NCI-H2081 (cell line): ENCODE results near the gene CHD8.

Experiments used
- DNase-seq, 2 experiments: peaks; one replicate each; lab custom pipeline; 2025; lab: John Stamatoyannopoulos, UW

Gene CHD8

DNA sequence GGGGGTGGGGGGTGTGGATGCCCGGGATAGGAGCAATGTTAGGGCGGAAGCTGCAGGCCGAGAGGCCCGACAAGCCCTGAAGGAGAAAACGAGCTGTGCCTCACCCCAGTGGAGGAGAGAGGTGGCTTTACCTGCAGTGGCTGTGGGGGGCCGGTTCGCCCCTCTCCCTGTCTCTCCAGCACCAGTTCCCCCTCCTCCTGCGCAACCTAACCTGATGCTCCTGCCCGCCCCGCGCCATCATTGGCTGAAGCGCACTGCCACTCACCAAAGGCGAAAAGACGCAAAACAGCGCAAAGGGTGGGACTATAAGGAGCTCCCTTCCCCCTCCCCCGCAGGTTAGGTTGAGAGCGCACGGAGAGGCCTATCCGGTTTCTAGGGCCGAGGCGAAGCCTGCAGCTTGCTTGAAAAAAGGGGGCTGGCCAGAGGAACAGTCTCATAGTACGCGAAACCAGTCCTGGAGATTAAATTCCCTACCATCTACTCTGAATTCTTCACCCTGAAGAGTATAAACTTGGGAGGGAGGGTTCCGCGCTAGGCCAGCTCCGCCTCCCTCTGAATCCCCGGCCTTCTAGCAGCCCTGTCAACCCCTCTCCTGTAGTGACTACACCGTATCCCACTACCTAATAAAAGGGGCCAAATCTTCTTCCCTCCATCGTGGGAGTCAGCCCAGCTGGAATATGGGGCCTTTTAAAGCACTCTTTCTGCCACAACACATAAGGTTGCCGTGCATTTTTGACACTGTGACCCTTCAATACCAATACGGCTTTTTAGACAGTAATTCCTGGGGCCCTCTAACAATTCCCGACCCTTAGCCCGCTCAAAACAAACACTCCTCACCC is 18.6 kb downstream of the CHD8 start:
- DNase-seq, result peak; percentile 97 to 99

DNA sequence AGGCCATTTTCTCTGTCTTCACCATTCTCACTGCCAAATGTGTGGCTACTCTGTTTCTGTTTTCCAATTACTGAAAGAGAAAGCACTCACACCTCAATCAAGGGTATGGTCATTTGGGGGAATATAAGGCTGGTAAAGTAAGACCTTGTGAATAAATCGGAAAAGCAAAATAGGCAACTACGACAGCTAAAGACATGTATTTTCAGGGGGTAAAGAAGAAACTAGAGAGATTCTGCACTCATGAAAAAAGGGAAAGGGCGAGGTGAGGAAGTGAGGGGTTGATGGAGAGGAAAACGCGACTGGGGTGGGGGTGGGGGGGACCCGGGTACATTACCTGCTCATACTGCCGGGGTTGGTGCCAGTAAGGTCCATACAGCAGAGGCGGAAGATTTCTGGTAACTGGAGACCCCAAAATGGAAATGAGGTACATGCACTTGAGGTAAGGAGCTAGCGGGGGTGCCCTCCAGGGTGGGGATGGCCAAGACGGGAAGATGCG is 19.3 kb downstream of the CHD8 start:
- no peak for DNase-seq

DNA sequence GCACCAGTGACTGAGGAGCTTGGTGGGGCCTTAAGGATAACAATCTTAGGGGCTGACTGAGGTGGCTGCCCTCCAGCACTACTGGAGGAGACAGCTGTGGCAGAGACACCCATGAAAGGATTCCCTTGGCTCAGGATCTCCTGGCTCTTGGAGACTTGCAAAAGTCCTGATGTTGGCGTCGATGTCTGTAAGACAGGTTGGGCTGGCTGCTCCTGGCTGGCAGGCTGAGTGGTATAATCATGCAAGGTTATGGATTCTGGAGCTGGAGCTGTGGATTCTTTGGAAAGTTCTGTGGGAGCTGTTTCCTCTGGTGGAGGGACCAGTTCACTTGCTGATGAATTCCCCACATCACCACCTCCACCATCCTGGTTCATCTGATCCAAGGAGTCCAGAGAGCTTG is 24.8 kb downstream of the CHD8 start:
- DNase-seq, result no peak

DNA sequence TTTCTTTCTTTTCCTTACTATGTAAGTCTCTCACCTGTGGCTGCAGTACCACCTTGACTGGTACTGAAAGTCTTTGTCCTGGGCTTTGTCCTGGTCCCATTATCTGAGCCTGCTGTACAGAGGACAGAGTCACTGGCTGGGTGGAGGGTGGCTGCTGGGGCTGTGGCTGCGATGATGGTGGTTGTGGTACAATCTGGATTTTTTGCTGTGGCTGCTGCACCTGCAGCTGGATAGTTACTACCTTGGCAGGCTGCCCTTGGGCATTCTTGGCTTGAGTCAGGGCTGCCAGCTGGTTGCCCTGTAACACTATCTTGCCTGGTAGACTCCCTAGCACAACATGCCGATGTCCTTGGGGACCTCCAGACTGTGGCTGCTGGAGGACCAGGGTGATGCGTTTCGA is 27.0 kb downstream of the CHD8 start:
- DNase-seq, result peak; percentile 40 to 59

DNA sequence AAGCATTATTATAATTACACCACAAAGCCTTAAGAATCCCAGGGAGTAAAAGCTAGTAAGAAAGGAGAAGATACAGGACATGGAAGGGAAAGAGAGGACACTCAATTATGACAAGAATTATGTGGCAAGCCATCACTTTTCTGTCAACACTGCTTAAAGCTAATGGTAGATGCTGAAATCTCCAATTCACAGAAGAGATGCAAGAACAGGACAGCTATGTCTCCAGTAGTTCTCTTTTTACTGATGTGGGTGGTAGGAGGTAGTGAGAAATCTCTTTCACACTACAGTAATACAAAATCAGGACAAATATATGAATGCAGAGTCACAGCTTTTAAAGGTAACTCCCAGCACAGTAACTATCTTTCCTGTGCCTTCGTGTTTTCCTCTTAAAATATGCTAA is 29.2 kb downstream of the CHD8 start:
- DNase-seq, result no peak

DNA sequence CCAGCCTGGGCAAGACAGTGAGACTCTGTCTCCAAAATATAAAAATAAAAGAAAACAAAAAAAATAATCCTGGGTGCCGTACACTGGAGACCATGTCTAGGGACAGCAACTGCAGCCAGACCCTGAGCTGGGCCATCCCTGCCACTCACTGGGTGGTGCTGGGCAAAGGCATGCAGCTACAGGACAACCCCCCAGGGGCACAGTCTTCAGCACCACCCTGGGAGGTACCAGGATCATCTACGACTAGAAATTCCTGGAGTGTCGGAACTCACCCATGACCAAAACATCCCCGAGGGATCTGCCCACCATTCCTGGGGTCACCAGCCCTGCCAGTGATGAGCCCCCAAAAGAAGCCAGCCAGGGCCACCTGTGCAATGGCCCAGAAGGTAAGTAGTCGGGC is 36.4 kb downstream of the CHD8 start:
- DNase-seq, result no peak

DNA sequence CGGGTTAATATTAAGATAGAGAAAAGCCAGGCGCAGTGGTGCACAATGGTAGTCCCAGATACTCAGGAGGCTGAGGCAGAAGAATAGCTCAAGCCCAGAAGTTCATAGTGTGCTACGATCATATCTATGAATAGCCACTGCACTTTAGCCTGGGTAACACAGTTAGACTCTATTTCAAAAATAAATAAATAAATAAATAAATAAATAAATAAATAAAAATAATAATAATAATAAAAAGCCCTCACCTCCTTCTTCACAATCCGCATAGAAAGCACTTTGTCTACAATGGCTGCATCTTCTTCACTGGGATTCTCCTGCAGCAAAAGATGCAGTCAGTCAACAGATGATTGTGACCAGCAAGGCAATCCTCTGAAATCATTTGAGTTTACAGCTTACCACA is 40.6 kb downstream of the CHD8 start:
- no peak for DNase-seq

DNA sequence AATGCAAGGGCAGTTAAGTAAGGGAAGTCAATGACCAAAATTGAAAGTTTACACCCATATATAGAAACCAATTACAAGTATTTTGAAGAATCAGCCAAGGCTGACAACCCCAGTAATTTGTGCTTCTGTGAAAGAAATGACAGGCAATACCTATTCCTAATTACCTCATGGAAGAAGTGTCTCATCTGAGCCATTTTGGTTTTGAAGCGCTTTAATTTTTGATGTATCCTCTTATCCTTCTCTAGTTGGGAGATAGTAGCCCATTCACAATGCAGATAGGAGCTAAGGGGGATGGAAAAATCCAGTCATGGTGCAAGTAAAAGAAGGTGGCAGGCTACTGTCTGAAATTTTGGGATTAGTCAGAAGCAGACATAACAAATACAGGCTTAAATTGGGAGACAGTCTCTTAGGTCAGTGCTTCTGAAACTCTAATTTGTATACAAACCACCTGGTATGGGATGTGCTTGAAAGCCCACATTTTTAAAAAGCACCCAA is 41.7 kb downstream of the CHD8 start:
- DNase-seq, result no peak

DNA sequence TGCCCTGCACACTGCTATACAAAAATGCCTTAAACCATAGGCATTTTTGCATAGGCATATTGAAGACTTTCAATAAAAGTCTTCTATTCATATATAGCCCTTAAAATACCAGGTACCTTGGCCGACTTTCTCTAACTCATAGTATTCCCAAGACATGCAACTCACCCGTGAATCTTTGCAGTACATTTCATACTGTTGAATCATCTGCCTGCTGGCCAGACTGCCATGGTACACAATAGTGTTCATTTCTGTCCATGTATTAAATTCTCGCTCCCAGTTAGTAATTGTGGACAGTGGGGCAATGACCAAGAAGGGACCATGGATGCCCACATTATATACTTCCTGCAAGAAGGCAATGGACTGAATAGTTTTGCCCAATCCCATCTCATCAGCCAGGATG is 47.8 kb downstream of the CHD8 start:
- no peak for DNase-seq

DNA sequence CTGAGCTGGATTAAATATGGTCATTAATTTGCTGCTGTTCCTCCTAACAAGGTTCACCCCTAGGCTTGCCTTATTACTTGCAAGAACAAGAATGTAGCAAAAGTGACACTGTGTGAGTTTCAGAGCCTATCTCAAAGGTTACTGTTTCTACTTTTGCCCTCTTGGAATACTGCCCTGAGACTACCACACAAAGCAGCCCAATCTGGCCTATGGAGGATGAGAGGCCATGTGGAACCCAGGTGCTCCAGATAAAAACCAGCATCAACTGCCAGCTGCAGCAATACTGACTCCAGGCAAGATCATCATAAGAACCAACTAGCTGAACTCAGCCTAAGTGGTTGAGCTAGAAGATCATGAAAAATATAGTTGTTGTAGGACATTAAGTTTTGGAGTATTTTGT is 49.7 kb downstream of the CHD8 start:
- DNase-seq, result no peak

DNA sequence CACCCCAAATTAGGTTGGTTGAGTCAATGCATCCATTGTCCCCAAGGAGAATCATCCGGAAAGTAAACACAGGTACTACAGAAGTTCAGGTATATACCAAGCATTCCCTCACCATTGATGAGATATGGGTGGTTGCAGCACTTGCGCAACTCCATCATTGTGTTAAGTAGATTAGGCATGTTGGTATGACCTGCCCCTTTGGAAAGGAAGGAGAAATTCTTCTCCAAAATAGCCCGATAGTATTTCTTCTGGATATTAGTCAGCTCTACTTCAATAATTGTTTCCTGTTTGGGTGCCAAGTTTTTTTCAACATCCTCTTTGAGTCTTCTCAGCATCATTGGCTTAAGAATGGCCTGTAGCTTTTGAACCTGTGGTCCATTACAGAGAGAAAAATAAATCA is 50.8 kb downstream of the CHD8 start:
- DNase-seq, result no peak

DNA sequence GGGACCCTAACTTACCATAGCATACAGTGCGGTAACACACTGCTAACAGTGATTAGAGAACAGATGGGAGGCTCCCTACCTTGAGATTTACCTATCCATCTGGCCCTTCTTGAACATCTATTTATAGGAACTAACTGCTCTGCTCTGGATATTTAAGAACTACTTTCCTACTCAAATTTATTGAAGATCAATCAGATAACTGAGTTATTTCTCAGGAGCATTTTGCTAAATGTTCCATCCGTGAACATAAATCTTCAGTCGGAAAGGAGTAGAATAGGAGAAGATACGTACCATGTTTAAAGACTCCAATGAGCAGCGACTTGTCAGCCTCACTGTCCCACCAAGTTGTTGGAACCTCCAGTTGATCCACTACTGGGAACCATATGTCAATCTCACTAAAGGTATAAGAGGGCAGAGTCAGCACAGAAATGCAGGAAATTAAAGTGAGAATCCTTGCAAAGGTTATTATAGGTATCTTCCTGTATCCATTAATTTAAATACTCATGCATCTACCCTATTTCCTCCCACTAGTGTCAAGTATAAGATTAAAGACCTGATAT is 56.5 kb downstream of the CHD8 start:
- no peak for DNase-seq

DNA sequence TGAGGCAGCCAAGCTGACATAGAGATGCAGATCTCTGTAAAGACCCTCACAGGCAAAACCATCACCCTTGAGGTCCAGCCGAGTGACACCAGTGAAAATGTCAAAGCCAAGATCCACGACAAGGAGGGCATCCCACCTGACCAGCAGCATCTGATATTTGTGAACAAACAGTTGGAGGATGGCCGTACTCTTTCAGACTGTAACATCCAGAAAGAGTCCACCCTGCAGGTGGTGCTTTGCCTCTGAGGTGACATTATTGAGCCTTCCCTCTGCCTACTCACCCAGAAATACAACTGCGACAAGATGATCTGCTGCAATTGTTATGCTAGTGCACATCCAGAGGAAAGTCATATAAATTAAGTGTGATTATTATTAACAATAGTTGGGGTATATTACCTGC is 57.0 kb downstream of the CHD8 start:
- DNase-seq, result no peak

DNA sequence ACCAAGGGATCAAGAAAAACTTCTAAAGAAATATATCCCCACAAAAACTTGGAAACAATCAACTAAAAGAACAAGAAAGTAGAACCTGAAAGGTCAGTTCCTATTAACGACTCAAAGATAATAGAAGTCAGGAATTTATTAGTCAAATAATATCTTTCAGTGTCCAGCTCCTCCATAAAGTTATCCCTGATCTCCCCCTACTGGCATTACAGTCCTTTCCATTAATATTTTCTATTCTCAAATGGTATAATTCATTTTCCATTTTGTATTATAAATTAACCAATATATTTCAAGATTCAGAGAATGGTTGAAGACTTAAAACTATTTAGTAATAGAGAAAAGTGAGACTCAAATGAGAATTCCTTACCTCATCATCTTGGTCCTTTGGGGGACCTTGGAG is 60.5 kb downstream of the CHD8 start:
- DNase-seq, result no peak

DNA sequence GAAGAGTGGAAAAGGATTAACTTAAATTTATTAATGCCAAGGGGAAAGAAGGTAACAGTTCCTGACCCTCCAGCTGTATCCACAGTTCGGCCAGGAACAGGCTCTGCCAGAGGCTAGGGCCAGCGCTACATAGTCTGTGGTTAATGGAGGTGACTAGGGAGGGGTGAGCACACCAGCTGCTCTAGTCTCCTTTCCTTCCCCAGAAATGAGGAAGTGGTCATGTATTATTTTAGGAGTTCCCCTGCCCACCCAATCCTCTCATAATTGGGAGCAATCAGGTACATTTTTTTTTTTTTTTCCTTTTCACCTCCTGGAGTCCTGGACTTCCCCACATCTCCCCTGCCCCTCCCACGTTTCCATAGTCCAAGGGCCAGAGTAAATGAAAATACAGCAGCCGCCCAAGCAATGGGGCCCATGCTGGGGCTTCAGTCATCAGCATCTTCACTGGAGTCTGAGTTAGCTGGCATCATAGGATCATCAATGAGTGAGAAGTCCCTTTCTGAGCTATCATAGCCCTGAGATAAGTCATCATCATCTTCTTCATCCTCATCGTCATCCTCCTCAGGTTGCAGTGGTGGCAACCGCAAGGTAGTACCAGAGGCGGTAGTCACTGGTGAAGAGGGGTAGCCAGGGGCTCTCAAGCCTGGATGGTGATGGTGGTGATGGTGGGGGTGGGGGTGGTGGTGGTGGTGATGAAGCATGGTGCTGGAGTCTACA is 70.6 kb downstream of the CHD8 start:
- DNase-seq, result no peak

DNA sequence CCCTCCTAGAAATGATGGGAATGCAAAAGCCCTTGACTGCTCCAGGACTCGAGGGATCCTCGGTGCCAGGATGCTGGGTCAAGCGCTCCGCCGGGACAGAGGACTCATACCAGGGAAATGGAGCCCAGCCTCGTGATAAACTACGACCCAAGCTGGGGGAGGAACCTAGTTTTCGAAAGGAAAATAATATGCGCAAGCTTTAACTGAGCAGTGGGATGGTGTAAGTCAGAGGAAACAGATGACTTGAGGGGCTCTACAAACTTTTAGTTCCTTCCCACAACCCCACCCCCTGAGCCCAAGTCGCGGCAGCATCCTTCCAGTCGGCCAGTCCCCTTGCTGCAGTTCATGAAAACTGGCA is 71.5 kb downstream of the CHD8 start:
- no peak for DNase-seq

DNA sequence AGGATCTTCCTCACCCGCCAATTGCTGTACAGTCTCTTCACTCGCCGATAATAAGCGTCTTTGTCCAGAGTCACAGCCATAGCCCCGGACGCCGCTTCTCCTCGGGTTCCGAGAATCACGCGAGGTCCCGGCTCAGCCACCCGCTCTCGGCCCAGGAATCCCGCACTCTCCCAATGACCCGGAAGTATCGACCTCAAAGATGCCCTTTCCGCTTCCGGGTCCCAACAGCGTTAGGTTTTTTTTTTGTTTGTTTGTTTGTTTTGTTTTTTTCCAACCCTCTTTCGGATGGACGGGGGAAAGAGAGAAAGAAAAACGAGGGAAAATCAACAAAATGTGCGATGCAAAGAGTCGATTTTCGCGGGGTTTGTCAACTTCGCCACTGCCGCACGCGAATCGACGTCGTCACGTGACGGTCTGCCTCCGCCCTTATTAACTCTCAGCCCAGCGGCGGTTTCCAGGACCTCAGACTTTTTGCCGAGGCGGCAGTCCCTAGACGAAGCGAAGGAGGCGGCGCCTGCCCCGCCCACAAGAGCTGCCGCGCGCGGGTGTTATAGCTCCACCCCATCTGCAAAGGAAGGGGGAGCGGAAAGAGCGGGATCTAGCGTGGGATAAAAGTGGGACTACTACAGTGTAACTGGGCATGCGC is 72.0 kb downstream of the CHD8 start, which contains the start of gene SUPT16H:
Gene SUPT16H, minus strand, starts transcription at position 172 of the 646 bp plus-strand sequence. Its CDS starts 92 bp downstream, at position 80.
- peak; percentile 96 to 98 for DNase-seq

DNA sequence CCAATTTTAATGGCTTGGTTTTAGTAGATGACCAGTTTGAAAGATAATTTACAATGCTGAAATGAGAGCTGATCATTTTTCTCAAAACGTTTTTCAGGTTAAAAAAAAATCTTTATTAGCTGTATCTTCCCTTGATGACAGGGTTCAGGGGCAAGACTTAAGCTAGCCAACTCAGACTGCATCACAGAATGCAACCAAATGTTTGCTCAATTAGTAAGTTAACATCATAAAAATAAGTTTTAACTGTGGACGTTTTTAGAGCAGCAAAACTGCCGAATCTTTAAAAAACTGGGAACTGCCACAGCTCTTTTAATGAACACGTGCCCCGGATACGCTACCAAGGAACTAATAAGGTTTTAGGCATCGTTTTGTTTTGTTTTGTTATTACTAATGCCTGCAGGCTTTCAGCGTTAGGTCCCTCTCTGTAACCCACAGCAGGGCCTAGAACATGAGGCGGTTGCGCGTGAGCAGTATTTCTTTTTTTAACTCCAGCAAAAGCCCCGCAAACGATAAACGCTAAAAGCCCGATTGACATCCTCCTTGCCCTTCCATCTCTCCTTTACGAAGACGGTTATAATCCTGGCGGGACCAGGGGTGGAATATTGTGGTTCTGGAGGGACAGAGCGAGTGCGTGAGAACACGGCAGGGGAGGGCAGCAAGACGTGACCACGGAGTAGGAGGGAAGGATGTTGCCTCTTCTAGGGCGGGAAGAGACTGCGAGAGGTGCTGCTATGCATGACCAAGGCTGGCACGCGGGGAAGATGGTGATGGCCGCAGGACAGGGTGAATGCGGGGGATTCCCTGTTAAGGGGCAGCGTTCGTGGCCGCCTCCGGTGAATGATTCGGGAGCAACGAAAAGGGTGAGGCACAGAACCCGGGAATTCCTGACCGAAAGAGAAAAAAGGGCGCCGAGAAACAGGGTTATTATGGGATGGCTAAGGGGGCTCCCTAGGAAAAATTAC is 72.8 kb downstream of the CHD8 start:
- DNase-seq, result peak; percentile 40 to 44

DNA sequence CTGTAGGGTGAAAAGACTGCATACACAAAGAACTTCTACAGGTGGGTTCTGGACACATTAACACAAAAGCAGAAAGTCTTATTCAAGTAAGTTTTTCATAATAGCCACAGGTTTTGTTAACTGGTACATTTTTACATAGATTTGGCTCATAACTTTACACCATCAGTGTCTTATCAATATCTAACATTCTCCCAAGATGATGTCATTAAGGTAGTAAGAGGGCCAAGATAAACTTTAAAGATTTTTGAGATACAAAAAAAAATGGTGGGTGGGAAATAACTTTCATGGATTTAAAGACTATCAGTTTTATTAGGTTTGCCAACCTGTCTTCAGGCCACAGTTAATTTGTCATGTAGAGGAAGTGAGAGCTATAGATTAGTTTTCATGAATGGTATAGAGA is 73.8 kb downstream of the CHD8 start:
- DNase-seq, result no peak

DNA sequence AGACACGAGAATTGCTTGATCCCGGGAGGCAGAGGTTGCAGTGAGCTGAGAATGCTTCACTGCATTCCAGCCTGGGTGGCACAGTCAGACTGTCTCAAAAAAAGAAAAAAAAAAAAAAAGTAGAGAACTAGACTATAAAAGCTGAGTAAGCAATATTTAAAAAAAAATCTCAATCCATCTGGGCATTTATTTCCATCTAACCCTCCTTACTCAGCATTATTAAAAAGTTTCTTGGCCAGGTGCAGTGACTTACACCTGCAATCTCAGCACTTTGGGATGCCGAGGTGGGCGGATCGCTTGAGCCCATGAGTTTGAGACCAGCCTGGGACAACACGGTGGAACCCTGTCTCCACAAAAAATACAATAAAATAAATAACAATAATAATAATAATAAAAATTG is 76.6 kb downstream of the CHD8 start:
- DNase-seq, result no peak

DNA sequence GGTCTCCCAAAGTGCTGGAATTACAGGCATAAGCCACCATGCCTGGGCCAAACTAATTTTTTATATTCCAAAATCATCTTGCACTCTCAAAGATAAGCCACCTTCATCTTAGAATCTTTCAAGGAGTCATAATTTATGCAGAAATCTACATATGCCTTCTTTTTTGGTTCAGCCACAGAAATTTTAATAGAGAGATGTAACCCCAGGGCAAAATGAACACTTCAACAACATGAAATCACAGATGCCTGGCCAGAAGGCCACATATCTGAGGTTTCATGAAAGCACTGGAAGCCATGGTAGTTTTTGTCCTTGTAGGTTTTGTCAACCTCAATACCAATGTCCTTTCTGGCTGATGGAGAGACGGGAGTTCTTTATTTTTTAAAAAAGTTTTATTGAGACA is 81.9 kb downstream of the CHD8 start:
- DNase-seq, result no peak
